CD4-positive, alpha-beta T cell treated with Interleukin-10 for 1 hour (primary cell): ENCODE measurements around the gene MECP2.
A peak's percentile ranks its signal among the peaks of the same experiment; 100 is the strongest.

Experiments used
- DNase-seq: peaks from one replicate; pipeline ENCODE4 v3.0.0-alpha.2; 2020

Gene MECP2

GRCh38 chrX:154115071-154115470 is 17.6 kb upstream of the MECP2 start:
- DNase-seq, result no peak

GRCh38 chrX:154114652-154115051 is 17.1 kb upstream of the MECP2 start:
- no peak for DNase-seq

DNA sequence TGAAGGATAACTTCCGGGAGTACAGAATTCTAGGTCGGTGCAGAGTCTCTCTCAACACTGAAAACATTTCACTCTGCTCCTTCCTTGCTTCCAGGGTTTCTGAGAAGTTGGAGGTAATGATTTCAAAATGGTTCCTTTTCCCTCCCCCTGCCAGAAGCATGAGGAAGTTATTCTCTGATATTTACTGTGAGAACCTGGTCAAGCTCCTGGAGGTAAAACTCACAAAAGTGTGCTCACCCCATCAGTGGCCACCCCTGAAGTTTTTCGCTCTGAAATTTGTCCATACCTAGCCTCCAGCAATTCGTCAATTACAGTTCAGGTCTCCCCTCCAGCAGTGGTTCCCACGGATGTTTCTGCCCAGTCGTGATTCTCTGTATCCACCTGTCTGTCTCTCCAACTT is 16.2 kb upstream of the MECP2 start:
- no peak for DNase-seq

DNA sequence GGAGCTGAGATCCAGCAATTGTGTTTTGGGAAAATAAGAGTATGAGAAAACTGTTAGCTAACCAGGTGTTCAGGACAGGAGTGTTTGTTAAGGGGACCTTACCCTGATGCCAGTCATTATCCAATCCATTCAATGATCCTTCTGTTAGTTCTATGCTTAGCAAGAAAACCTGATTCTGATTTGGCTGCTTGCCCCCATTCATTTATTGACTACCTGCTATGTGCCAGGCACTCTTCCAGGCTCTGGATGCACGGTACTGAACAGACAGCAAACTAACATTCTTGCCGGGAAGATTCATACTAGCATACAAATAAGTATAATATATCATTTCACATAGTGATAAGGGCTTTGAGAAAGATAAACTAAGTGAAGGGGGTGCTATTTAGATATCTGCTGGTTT is 1.0 kb upstream of the MECP2 start:
- no peak for DNase-seq

DNA sequence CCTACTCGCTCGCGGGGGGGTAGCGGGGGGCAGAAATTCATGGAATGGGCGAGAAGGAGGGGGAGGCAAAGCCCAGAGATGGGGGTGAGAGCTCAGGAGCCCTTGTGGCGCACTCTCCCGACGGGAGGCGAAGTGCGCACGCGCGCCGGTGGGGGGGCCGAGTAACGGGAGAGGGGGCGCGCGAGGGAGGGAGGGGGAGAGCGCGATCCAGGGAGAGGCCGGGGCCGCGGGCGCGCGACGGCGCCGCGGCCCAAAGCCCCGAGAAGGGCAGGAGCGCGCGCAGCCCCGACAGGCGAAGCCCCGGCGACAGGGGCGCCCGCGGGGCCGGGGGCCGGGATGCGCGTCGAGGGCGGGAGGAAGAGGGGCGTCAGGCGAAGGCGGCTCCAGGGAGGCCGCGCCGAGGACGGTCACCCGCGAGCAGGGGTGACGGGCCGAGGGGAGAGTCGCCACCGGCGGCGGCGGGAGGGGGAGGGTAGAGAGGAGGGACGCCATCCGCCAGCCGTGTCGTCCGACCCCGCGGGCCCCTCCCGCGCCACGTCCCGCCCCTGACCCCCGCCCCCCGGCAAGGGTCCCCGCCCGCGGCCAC is 421 bp downstream of the MECP2 start:
- DNase-seq, result peak; percentile 76

DNA sequence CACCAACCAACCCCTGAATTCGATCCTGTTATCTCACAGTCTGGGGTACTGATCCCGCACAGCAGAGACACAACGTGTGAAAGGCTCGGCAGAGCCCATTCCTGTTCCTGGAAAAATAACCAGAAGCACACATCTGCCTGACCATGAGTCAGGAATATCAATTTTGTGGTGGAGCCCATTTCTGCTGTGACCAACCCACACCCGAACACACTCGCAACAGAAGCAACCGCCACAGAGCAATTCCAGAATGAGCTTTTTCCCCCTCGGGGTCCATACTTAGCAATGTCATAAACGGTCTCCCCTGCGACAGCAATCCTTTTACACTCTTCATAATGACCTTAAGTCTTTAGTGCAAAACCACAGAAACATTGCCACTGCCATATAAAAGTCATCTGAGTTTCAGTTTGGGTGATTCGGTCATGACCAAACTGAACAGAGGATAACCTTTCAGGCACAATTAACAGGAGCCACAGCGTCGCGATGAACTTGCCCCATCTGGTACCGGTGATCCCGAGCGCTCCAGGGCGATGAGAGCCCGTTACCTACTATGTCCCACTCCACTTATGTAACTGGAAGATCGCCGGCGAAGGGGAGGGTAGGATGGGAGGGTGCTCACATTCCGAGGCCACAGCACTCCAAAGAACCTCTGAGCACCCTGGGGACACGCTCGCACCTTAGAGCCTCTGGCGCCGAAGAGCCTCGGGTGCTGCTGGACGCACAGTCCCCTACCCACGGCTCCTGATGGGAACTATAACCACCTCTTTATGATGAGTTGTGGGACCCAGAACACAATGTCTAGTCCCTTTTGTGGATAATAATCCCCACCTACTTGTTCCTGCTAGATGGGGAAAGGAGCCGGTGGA is 1.1 kb downstream of the MECP2 start:
- DNase-seq, result peak; percentile 35

GRCh38 chrX:154094833-154095232 is 2.7 kb downstream of the MECP2 start:
- DNase-seq, result no peak

DNA sequence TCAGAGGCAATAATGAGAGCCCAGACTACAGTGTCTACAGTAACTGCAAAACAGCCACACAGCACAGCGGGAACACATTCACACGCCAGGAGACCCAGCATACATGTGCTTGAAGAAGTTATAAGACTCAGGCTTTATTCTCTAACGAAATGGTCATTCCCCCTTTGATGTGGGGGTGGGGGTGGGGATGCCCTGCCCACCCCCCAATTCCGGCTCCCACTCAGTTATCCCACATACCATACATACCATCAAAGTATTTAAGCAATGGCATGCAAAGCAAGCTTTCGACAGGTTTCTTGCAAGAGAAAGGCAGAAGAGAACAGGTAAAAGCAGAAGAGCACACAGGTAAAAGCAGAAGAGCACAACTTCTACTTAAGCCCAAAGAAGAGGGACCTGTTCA is 3.6 kb downstream of the MECP2 start:
- no peak for DNase-seq

DNA sequence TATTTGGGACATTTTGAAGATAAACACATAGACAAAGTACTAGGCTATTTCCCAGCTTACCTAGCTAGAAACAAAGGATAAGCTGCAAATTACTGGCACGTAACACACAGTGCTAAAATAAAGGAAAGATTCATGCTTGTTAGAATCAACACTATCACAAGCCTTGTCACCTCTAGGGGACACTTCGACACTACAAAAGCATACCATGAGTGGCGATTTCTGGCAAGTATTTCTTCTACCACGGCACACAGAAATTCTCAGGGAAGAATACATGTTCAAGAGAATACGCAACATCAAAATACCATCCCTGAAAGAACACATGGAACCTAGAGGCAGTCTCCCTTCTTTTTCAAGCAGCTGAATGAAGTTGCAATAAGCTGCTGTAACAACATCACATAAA is 5.1 kb downstream of the MECP2 start:
- DNase-seq, result no peak

- DNase-seq, result no peak
Observed at GRCh38 chrX:154091678-154092077, 5.8 kb downstream of the MECP2 start.

DNA sequence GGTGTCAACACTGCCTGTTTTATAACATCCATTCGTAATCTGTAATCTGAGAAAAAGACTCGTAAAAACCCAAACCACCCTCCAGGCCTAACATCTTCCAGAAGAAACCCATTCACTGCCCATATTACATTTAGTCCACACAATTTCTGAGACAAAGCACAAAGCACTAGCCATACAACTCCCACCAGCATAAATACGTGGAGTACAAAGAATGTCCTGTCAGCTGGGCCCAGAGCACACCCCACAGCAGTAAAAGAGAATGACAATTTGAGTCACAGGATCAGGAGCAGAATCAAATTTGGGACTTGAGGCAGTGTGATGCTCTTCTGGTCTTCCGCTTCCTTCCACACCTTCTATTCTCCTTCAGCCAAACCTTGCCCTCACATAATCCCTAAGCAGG is 6.8 kb downstream of the MECP2 start:
- DNase-seq, result no peak

- no peak for DNase-seq
Observed at GRCh38 chrX:154084449-154085300, 12.8 kb downstream of the MECP2 start.

DNA sequence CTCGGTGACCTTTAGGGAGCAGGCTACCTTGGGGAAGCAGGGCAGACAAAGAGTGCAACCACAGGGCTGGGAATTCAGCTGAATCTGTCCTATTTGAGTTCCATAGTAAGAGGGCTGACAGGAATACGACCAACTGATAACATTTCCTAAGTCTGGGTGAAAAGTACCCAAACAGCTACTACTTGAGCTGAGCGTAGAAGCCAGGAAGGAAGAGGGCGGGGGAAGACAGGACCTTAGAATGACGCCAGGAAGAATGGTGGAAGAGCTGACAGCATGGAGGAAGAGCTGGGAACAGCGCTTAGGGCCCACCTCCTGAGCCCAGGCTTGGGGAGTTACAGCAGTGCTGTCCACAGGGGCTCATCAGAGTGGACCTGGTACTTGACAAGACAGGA is 14.4 kb downstream of the MECP2 start:
- no peak for DNase-seq

GRCh38 chrX:154082396-154083125 is 15.0 kb downstream of the MECP2 start:
- no peak for DNase-seq

GRCh38 chrX:154077101-154077500 is 20.4 kb downstream of the MECP2 start:
- no peak for DNase-seq

GRCh38 chrX:154074199-154074598 is 23.3 kb downstream of the MECP2 start:
- no peak for DNase-seq

GRCh38 chrX:154072192-154072591 is 25.3 kb downstream of the MECP2 start:
- DNase-seq, result no peak

GRCh38 chrX:154068560-154068959 is 29.0 kb downstream of the MECP2 start:
- DNase-seq, result no peak

DNA sequence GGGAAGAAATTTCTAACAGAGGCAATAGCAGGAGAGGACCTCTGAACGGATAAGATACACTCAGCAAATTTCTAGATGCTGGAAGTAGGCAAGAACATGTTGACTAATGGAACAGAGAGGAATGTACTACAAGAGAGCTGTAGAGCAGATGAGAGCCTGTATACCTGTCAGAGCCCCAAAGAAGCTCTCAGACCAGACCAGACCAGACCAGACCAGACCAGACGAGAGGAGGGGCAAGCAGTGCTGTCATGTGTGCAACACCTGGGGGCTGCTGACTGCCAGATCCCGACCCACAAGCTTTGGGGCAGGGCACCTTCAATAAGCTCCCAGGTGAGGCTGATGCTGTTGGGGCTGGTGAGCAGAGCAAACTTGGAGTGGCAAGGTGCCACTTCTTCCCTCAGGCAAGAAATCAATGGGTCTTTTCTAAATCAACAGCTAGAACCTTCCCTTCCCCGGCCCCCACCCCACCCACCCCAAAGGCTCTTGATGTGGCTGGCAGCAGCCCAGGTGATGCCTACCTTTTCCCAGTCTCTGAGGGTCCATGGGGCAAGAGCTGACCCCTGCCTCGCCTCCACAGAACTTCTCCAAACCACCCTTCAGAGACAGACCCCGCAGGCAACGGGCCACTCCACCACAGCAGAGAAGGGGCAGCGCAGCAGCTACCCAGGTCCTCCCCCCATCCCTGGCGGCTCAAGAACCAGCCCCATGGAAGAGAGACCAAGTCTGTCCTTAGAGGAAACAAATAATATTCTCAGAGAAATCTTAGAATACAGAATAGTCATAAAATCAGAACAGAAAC is 32.7 kb downstream of the MECP2 start:
- no peak for DNase-seq

DNA sequence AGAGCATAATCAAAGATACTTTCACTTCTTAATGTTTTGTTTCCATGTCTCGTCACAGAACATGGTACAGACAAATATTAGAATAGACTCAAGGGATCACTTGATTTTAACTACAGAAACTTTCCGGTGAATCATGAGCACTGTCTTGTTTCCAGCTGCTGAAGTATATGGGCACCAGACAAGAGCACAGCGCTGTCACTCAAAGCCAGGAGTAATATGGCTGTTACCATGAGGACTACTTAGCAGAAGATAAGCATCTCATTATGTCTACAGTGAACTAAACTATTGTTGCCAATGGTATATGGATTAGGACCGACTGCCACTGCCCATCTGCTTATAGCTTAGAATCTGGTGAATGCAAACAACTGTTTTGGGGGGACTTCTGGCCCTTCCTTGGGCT is 34.3 kb downstream of the MECP2 start:
- DNase-seq, result no peak

DNA sequence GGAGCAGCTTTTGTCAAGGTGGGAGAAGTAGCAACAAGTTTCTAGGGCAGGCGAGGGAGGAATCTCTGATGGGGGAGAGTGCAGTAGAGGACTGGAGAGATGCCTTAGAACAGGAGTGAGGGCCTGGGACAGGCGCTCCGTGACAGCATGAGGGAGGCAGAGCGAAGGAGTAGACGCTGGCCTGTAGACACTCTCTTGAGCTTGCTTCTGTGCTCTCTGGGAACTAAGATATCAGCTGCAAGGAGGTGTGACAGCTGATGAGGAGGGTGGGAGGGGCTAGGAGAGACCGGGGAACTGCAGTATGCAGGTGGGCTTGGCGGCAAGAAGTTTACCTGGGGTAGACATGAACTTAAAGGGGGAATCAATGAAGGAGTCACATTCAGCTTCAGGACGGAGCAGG is 35.7 kb downstream of the MECP2 start:
- DNase-seq, result no peak

GRCh38 chrX:154059729-154060245 is 37.7 kb downstream of the MECP2 start:
- no peak for DNase-seq
